H4 (cell line): Measurements from ENCODE around the gene MEGF11. TPM values are rescaled to one million over a fixed set of nuclear protein-coding genes. Genes with fewer than 3 reads are reported as not detected.

Source experiments
- DNase-seq: peaks from one replicate; pipeline ENCODE4 v3.0.0-alpha.2; 2015; ENCODE audit warnings: low spot score
- total RNA-seq: library from RNA; depleted of rRNA; stranded (reverse); fragments of >200 nt; shearing (Covaris generic); gene quantifications from 2 replicates; pipeline ENCODE4 v1.2.3, GENCODE V29; 2014

MEGF11 gene
- total RNA-seq, 1 experiment from 2014 or later = 0.02 TPM

GRCh38 chr15:66240240-66240794 is 13.2 kb downstream of the MEGF11 start:
- no peak for DNase-seq

- no peak for DNase-seq
Measured at GRCh38 chr15:66239514-66239913, 14.0 kb downstream of the MEGF11 start.

- DNase-seq = no peak
Measured at GRCh38 chr15:66238318-66238717, 15.2 kb downstream of the MEGF11 start.

DNA sequence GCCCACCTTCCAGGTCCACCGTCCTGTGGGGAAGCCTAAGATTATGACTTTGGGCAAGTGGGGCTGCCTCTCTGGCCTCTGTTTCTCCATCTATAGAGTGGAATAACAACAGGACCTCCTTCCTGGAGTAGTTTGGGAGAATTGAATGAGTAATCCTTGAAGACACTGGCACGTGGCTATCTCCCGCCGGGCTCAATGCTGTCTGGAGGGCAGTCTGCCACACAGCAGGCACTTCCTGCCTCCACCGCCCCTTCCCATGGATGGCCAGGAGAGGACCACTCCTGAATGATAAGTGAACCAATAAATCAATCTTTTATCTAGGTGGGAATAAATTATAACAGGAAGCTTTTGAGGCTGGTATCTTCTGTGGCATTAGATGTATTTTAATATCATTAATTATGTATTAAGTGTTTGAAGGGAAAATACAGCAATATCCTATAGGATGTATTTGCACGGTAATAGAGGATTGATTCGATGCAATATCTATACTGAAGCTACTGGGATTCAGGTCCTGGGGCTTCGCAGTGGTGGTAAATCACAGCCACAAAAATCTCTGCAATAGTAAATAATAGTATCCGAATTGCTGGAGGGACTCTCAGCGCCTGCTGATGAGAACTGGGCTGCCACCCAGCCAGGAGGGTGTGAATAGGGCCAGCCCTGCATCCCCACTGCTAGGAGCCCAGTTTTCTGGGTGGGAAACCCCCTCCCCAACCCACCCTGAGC is 15.9 kb downstream of the MEGF11 start:
- no peak for DNase-seq

DNA sequence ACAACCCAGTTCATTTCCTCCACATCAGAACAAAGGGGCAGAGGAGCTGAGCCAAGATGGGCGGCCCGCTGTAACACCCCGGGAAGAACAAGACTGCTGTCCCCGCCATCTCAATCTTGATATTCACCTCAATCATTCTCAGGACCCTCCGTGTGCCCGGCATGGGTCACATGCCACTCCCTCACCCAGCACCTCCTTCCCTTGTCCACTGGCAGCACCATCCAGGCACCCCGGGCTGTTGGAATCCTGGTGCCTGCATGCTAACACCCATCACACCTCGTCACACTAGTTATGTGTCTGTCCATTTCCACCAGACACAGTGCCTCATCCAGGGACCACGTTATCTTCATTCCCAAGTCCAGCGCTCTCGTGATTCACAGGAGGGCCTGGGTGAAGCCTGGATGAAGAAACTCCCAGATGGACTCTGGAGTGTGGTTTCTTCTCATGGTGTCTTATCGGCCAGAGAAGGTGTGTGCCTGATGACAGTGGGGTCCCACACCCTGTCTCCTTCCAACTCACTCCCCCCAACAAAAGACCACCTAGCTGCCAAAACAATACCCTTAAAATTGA is 16.7 kb downstream of the MEGF11 start:
- DNase-seq = no peak

DNA sequence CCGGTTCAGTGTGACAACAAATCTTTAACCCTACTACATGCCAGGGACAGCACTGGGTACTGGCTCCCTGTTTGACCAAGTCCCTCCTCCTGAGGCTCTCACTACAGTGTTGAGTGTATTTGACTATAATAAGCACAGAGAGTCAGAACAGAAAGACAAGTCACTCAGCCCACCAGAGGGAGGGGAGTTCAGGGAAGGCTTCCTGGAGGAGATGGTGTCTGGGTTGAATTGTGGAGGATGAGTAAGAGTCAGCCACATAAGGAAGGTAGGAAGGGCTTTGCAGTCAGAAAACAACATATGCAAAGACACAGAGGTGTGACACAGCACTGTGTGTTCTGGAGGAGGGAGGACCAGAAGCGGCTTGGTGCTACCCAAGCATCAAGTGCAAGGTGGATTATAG is 17.7 kb downstream of the MEGF11 start:
- no peak for DNase-seq

DNA sequence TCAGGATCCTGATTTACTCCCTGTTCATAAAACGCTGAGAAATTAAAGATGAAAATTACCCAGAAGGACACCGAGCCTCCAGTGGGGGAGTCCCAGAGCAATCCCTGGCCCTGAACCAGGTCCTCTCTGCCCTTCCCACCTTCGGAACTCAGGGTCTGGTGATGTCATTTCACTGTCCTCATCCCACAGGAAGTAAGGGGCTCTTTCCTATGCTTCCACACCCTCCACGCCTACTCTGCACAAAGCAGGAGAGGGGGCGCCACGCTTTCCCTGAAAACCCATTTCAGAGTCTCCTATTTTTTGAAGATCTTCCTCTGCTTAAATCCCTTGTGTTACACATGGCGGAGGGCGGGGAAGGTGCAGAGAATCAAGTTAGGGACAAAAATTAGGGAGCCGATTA is 18.8 kb downstream of the MEGF11 start:
- no peak for DNase-seq

DNA sequence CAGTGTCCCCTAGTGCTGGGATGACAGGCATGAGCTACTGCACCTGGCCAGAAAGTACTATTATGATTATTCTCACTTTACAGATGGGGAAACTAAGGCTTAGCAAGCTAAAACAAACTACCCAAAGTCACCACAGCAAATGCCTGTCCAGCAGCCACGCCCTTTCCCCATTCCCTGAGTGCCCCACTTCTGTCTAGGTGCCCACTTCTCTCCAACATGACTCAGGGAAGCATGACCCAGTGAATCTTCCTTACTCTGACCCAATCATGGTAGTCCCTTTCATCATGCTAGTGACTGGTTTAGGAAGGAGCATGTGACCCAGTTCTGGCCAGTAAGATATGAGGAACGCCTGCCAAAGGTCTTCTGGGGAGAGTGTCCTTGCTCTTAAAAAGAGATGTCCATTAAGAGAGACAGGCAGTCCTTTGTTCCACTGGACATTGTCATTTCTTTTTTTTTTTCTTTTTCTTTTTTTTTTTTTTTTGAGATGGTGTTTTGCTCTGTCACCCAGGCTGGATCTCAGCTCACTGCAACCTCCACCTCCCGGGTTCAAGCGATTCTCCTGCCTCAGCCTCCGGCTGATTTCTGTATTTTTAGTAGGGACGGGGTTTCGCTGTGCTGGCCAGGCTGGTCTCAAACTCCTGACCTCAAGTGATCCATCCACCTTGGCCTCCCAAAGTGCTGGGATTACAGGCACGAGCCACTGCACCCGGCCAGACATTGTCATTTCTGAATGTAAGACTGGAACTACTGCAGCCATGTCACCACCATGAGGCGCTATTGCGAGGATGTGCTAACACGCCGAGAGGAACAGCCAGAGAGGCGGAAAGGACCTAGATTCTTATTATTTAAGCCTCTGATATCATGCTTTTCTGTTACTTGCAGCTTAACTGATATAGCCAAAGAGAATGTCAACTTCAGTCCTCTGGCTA is 19.8 kb downstream of the MEGF11 start:
- DNase-seq = peak; percentile 29

GRCh38 chr15:66232267-66232625 is 21.3 kb downstream of the MEGF11 start:
- DNase-seq = no peak

- DNase-seq = no peak
Measured at GRCh38 chr15:66231394-66232266, 21.9 kb downstream of the MEGF11 start.

DNA sequence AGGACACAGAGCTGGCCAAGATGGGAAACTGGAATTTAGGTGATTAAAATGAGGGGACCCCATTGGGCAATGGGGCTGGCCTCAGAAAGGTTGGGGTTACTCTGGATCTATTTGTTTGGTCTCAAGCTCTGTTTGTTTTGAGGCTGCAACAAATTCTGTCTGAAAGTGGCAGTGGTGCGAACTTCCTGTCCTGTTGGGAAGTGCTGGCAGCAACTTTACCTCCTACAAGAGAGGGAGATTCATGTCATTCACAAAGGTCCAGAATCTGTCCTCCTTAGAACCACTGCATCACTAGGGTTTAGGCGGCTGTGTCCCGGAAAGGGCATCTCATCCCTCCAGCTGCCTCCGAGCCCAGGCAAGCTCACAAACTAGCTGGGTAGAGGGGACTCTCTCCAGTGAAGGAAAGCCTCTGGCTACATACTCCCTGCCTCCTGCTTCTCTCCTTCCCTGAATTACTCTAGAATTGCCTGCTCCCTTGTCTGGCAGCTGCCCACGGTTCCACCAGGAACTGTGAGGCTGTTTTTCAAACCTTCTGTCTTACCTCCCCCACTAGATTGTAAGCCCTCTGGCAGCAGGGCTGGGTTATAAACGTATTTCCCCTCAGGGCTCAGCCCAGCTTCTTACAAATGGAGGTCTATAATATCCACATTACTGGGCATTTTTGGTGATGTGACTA is 23.6 kb downstream of the MEGF11 start:
- no peak for DNase-seq

- no peak for DNase-seq
Measured at GRCh38 chr15:66228807-66229735, 24.5 kb downstream of the MEGF11 start.

DNA sequence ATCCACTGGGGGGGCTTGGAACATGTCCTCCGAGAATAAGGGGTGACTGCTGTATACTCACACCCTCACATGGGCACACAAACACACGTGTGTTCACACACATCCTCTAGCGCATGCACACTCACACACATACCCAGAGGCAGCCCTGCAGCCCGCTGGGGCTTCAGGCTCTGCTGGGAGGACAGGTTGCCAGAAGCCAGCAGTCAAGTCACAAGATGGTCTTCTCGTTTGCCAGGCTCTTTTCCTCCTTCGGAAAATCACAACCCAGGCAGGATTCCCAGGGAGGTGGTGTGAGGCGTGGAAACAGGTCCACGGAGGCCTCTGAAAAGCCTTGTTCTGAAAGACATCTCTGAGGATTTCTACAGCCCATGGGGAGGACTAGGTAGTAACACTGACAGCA is 26.8 kb downstream of the MEGF11 start:
- DNase-seq = no peak

DNA sequence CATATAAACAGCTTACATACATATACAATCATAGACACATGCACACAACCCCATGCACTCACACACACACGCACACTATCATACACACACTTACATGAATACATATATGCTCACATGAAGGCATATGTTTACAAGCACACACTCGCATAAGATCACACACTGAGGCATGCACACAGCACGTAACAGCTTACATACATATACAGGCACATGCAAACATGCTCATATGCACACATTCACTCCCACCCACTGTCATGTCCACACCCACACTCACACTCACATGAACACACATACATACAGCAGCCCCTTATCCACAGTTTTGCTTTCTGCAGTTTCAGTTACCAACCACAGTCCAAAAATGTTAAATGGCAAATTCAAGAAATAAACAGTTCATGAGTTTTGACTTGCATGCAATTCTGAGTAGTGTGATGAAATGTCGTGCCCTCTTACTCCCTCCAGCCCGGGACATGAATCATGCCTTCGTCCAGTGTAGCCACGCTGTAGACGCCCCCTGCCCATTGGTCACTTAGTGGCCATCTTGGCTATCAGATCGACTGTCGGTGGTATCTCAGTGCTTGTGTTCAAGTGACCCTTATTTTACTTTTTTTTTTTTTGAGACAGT is 27.8 kb downstream of the MEGF11 start:
- no peak for DNase-seq

GRCh38 chr15:66224946-66225345 is 28.6 kb downstream of the MEGF11 start:
- no peak for DNase-seq

- no peak for DNase-seq
Measured at GRCh38 chr15:66222273-66223198, 31.0 kb downstream of the MEGF11 start.

GRCh38 chr15:66221126-66221525 is 32.4 kb downstream of the MEGF11 start:
- no peak for DNase-seq

DNA sequence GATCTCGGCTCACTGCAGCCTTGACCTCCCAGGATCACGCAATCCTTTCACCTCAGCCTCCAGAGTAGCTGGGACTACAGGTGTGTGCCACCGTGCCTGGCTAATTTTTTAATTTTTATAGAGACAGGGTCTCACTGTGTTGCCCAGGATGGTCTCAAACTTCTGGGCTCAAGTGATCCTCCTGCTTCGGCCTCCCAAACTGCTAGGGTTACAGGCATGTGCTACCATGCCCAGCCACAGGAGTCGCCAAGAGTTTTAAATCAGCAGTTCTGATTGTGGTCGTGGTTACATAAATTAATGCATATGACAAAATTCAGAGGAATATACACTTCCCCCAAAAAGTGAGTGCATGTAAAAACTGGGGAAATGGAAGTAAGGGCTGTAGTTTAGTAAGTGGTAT is 32.9 kb downstream of the MEGF11 start:
- DNase-seq = no peak
